ENCODE data around the gene BCL2L2.

The BCL2L2 gene

GRCh38 chr14:23354990-23355389, 48.4 kb downstream of the BCL2L2 start:
- no peak overlapping the region for H3K4me3 ChIP-seq (ENCODE audit: low read depth, low read length)
- no peak for TF ChIP-seq CTCF (IDR thresholded peaks at IDR 0.05; ENCODE audit: insufficient read depth, low read depth, low read length, missing control alignments)
- DNase-seq (ENCODE audit: low read depth) = no peak

GRCh38 chr14:23355871-23356435, 49.3 kb downstream of the BCL2L2 start:
- H3K4me3 ChIP-seq (ENCODE audit: low read depth, low read length) = no peak overlapping the region
- no peak for DNase-seq (ENCODE audit: low read depth)
- TF ChIP-seq CTCF (IDR thresholded peaks at IDR 0.05; ENCODE audit: insufficient read depth, low read depth, low read length, missing control alignments) = no peak

- DNase-seq (ENCODE audit: low read depth) = no peak
Observed at GRCh38 chr14:23356662-23357061, 50.0 kb downstream of the BCL2L2 start.

GRCh38 chr14:23357261-23357660, 50.6 kb downstream of the BCL2L2 start:
- DNase-seq (ENCODE audit: low read depth) = no peak
- no peak for TF ChIP-seq CTCF (IDR thresholded peaks at IDR 0.05; ENCODE audit: insufficient read depth, low read depth, low read length, missing control alignments)
- no peak overlapping the region for H3K4me3 ChIP-seq (ENCODE audit: low read depth, low read length)

More at GRCh38 chr14:23356662-23357061, 50.0 kb downstream of the BCL2L2 start:
- H3K4me3 ChIP-seq (ENCODE audit: low read depth, low read length) = no peak overlapping the region
- no peak for TF ChIP-seq CTCF (IDR thresholded peaks at IDR 0.05; ENCODE audit: insufficient read depth, low read depth, low read length, missing control alignments)

- no peak overlapping the region for H3K4me3 ChIP-seq (ENCODE audit: low read depth, low read length)
- no peak for DNase-seq (ENCODE audit: low read depth)
- no peak for TF ChIP-seq CTCF (IDR thresholded peaks at IDR 0.05; ENCODE audit: insufficient read depth, low read depth, low read length, missing control alignments)
Observed at GRCh38 chr14:23358042-23358441, 51.4 kb downstream of the BCL2L2 start.

GRCh38 chr14:23358553-23359166, 52.0 kb downstream of the BCL2L2 start:
- DNase-seq (ENCODE audit: low read depth) = no peak
- no peak for TF ChIP-seq CTCF (IDR thresholded peaks at IDR 0.05; ENCODE audit: insufficient read depth, low read depth, low read length, missing control alignments)
- H3K4me3 ChIP-seq (ENCODE audit: low read depth, low read length) = no peak overlapping the region

GRCh38 chr14:23359167-23359626, 52.6 kb downstream of the BCL2L2 start:
- TF ChIP-seq CTCF (IDR thresholded peaks at IDR 0.05; ENCODE audit: insufficient read depth, low read depth, low read length, missing control alignments) = no peak
- H3K4me3 ChIP-seq (ENCODE audit: low read depth, low read length) = no peak overlapping the region
- no peak for DNase-seq (ENCODE audit: low read depth)

Measured in GM12865 (cell line).